HG02610 (cell line): ENCODE measurements around the gene CCDC160.

Experiments
- ATAC-seq: cut with Tn5 transposase; IDR thresholded peaks from one replicate; pipeline ENCODE4 v1.9.1; 2021; ENCODE audit warnings: mild to moderate bottlenecking, moderate library complexity; ENCODE audit not compliant: unreplicated experiment

Gene CCDC160

DNA sequence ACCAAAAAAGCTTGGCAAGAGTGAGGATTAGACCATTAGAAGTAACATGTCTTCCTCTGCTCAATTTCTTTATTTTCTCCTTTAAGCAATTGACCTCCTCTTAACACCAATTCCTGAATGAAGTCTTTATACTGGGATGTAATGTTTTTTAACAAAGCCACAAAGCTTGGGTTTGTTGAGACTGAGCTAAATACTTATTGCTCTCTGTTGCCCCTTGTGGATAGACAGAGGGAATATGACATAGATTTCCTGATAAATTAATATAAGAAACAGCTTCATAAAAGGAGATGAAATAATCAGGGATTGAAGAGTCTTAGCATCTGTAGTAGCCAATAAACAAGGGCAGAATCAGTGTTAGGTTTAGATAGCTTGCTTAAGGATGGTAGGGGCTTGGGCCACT lies 57.6 kb downstream of the CCDC160 start:
- ATAC-seq: no peak
